Ishikawa (cell line): ENCODE measurements around the gene FAHD1.

Experiments
- CEBPB ChIP-seq: IDR thresholded peaks from 2 replicates; pipeline ENCODE4 v1.6.1; 2012
- CREB1 ChIP-seq: IDR thresholded peaks from 2 replicates; pipeline ENCODE4 v1.6.1; 2012; ENCODE audit warnings: low read depth
- EGR1 ChIP-seq: IDR thresholded peaks from 2 replicates; pipeline ENCODE4 v1.6.1; 2012
- EP300 ChIP-seq: IDR thresholded peaks from 2 replicates; pipeline ENCODE4 v1.6.1; 2012; ENCODE audit warnings: borderline replicate concordance
- FOXM1 ChIP-seq: IDR thresholded peaks from 2 replicates; pipeline ENCODE4 v1.6.1; 2012; ENCODE audit warnings: low read depth, borderline replicate concordance
- MAX ChIP-seq: IDR thresholded peaks from 2 replicates; pipeline ENCODE4 v1.6.1; 2012
- NFIC ChIP-seq: IDR thresholded peaks from 2 replicates; pipeline ENCODE4 v1.6.1; 2012
- RAD21 ChIP-seq: IDR thresholded peaks from 2 replicates; pipeline ENCODE4 v1.6.1; 2012; ENCODE audit warnings: low read depth
- REST ChIP-seq: IDR thresholded peaks from 2 replicates; pipeline ENCODE4 v1.6.1; 2012; ENCODE audit warnings: low read depth, mild to moderate bottlenecking
- TAF1 ChIP-seq: IDR thresholded peaks from 2 replicates; pipeline ENCODE4 v1.6.1; 2012; ENCODE audit warnings: low read depth, mild to moderate bottlenecking
- TCF12 ChIP-seq: IDR thresholded peaks from 2 replicates; pipeline ENCODE4 v1.6.1; 2012; ENCODE audit warnings: low read depth
- TEAD4 ChIP-seq: IDR thresholded peaks from 2 replicates; pipeline ENCODE4 v1.6.1; 2012
- USF1 ChIP-seq: IDR thresholded peaks from 2 replicates; pipeline ENCODE4 v1.6.1; 2012
- YY1 ChIP-seq: IDR thresholded peaks from 2 replicates; pipeline ENCODE4 v1.6.1; 2012; ENCODE audit warnings: low read depth
- ZBTB7A ChIP-seq: IDR thresholded peaks from 2 replicates; pipeline ENCODE4 v1.6.1; 2012; ENCODE audit warnings: low read depth

The FAHD1 gene

GRCh38 chr16:1807626-1808025 is 19.4 kb upstream of the FAHD1 start:
- TF ChIP-seq TCF12 (no peak), EGR1 (no peak), REST (no peak), EP300 (no peak), YY1 (no peak), TAF1 (no peak), ZBTB7A (no peak), MAX (no peak), CEBPB (no peak)

GRCh38 chr16:1808691-1809090 is 18.3 kb upstream of the FAHD1 start:
- no peak for TF ChIP-seq CREB1
- TF ChIP-seq TAF1 = no peak
- no peak for TF ChIP-seq ZBTB7A

- TF ChIP-seq NFIC (no peak), TEAD4 (no peak), MAX (no peak), CEBPB (no peak), FOXM1 (no peak), TCF12 (no peak), EP300 (no peak), ZBTB7A (no peak), USF1 (no peak), CREB1 (no peak), RAD21 (no peak), YY1 (no peak)
These were observed 17.7 kb upstream of the FAHD1 start for GRCh38 chr16:1809281-1809801.

GRCh38 chr16:1810106-1810505 is 16.9 kb upstream of the FAHD1 start:
- no peak for TF ChIP-seq CEBPB
- no peak for TF ChIP-seq TEAD4
- TF ChIP-seq CREB1 = no peak
- no peak for TF ChIP-seq ZBTB7A
- no peak for TF ChIP-seq NFIC
- TF ChIP-seq FOXM1 = no peak
- TF ChIP-seq EGR1 = no peak
- TF ChIP-seq RAD21 = no peak
- TF ChIP-seq REST = no peak
- TF ChIP-seq TAF1 = no peak
- TF ChIP-seq YY1 = no peak
- TF ChIP-seq USF1 = no peak

GRCh38 chr16:1810536-1810935 is 16.5 kb upstream of the FAHD1 start:
- TF ChIP-seq USF1 (no peak), REST (no peak), CREB1 (no peak), EP300 (no peak), ZBTB7A (no peak)
